Liver (tissue), 9 donors: ENCODE measurements around the gene MLEC. TPM values are rescaled to one million over a fixed set of nuclear protein-coding genes. Genes with fewer than 3 reads are reported as not detected.

Experiments used
- DNase-seq: peaks from one replicate; pipeline ENCODE4 v3.0.0-alpha.2; 2017; ENCODE audit warnings: low spot score
- H3K27ac ChIP-seq, 2 donors: one replicate each; pipeline ENCODE4 v1.7.0; 2013; ENCODE audit warnings: inconsistent platforms in 2 of 2, low read length in 2 of 2, control low read depth in 1 of 2, low read depth in 1 of 2, mild to moderate bottlenecking in 1 of 2
- H3K27me3 ChIP-seq, 4 donors: one replicate each; pipeline versions ENCODE4 v1.6.1 to v1.7.0; 2013; ENCODE audit warnings: low read length in 3 of 4, inconsistent platforms in 1 of 4, mild to moderate bottlenecking in 1 of 4, moderate library complexity in 1 of 4; ENCODE audit not compliant: control insufficient read depth in 4 of 4, insufficient read depth in 4 of 4
- H3K36me3 ChIP-seq, 4 donors: one replicate each; pipeline versions ENCODE4 v1.6.1 to v1.7.0; 2013; ENCODE audit warnings: low read length in 3 of 4, mild to moderate bottlenecking in 3 of 4, low read depth in 1 of 4, moderate library complexity in 1 of 4; ENCODE audit not compliant: control insufficient read depth in 4 of 4, insufficient read depth in 3 of 4
- H3K4me1 ChIP-seq, 4 donors: one replicate each; pipeline versions ENCODE4 v1.6.1 to v1.7.0; 2013; ENCODE audit warnings: low read length in 3 of 4, mild to moderate bottlenecking in 3 of 4, moderate library complexity in 1 of 4; ENCODE audit not compliant: control insufficient read depth in 4 of 4, insufficient read depth in 4 of 4
- H3K4me3 ChIP-seq, 3 donors: one replicate each; pipeline versions ENCODE4 v1.6.1 to v1.7.0; 2013; ENCODE audit warnings: low read length in 3 of 3, control low read depth in 1 of 3, low read depth in 1 of 3, mild to moderate bottlenecking in 1 of 3
- H3K9ac ChIP-seq, 2 donors: one replicate each; pipeline ENCODE4 v1.7.0; 2013; ENCODE audit warnings: low read length in 2 of 2, mild to moderate bottlenecking in 2 of 2, moderate library complexity in 2 of 2, control low read depth in 1 of 2, low read depth in 1 of 2
- H3K9me3 ChIP-seq, 4 donors: one replicate each; pipeline versions ENCODE4 v1.6.1 to v1.7.0; 2013; ENCODE audit warnings: low read length in 3 of 4; ENCODE audit not compliant: control insufficient read depth in 4 of 4
- EGR1 ChIP-seq, 2 donors: IDR thresholded peaks; 2 replicates each; pipeline ENCODE4 v1.6.1; 2016 to 2018; ENCODE audit warnings: antibody characterized with exemption in 2 of 2, low read depth in 2 of 2
- FOXA1 ChIP-seq: IDR thresholded peaks from 2 replicates; pipeline ENCODE4 v1.6.1; 2016; ENCODE audit warnings: antibody characterized with exemption
- FOXA2 ChIP-seq: IDR thresholded peaks from 2 replicates; pipeline ENCODE4 v1.6.1; 2016; ENCODE audit warnings: antibody characterized with exemption
- GABPA ChIP-seq, 2 donors: IDR thresholded peaks in 1 of 2; conservative IDR thresholded peaks in 1 of 2; 2 replicates each; pipeline ENCODE4 v1.6.1; 2016; ENCODE audit warnings: antibody characterized with exemption in 2 of 2, mild to moderate bottlenecking in 1 of 2, moderate library complexity in 1 of 2
- HNF4A ChIP-seq, 2 donors: conservative IDR thresholded peaks; 2 replicates each; pipeline ENCODE4 v1.6.1; 2016; ENCODE audit warnings: antibody characterized with exemption in 2 of 2, mild to moderate bottlenecking in 2 of 2
- HNF4G ChIP-seq: IDR thresholded peaks from 2 replicates; pipeline ENCODE4 v1.6.1; 2016; ENCODE audit warnings: antibody characterized with exemption
- JUND ChIP-seq, 2 donors: IDR thresholded peaks; 2 replicates each; pipeline ENCODE4 v1.6.1; 2016; ENCODE audit warnings: antibody characterized with exemption in 2 of 2
- NR2F2 ChIP-seq: IDR thresholded peaks from 2 replicates; pipeline ENCODE4 v1.6.1; 2016; ENCODE audit warnings: antibody characterized with exemption
- RAD21 ChIP-seq, 2 donors: IDR thresholded peaks; 2 replicates each; pipeline ENCODE4 v1.6.1; 2016; ENCODE audit warnings: antibody characterized with exemption in 2 of 2, mild to moderate bottlenecking in 2 of 2
- RXRA ChIP-seq, 2 donors: IDR thresholded peaks; 2 replicates each; pipeline ENCODE4 v1.6.1; 2017 to 2018; ENCODE audit warnings: antibody characterized with exemption in 2 of 2, mild to moderate bottlenecking in 1 of 2
- SP1 ChIP-seq: IDR thresholded peaks from 2 replicates; pipeline ENCODE4 v1.6.1; 2018; ENCODE audit warnings: antibody characterized with exemption, mild to moderate bottlenecking
- TAF1 ChIP-seq: conservative IDR thresholded peaks from 2 replicates; pipeline ENCODE4 v1.6.1; 2016; ENCODE audit warnings: antibody characterized with exemption, mild to moderate bottlenecking
- YY1 ChIP-seq: IDR thresholded peaks from 2 replicates; pipeline ENCODE4 v1.6.1; 2016; ENCODE audit warnings: antibody characterized with exemption, mild to moderate bottlenecking
- ZBTB33 ChIP-seq: IDR thresholded peaks from 2 replicates; pipeline ENCODE4 v1.6.1; 2016; ENCODE audit warnings: antibody characterized with exemption
- WGBS: extraction: QIAGEN DNeasy Blood & Tissue Kit; methylation state at CpG from one replicate; pipeline ENCODE4 v1.1.7; 2013; 5-methylcytosine and 5-hydroxymethylcytosine counted together
- polyA plus RNA-seq, 2 donors: library from polyadenylated mRNA; stranded (reverse) in 1 of 2; unstranded in 1 of 2; fragments of 200-250 nt in 1 of 2; fragments of >200 nt in 1 of 2; fragmentation: Nextera tagmentation in 1 of 2; extraction: Ambion mirVana in 1 of 2; gene quantifications; one replicate each; pipeline versions ENCODE4 v1.2.1 to v1.2.3, GENCODE V29; 2013 to 2015
- total RNA-seq, 2 donors: library from RNA; depleted of rRNA; stranded (reverse); fragments of >200 nt; gene quantifications; one replicate each; pipeline ENCODE4 v1.2.3, GENCODE V29; 2014
- TF ChIP-seq, protein P1 (sequence below): IDR thresholded peaks from 2 replicates; pipeline ENCODE4 v1.6.1; 2016; ENCODE audit warnings: antibody characterized with exemption, mild to moderate bottlenecking
- TF ChIP-seq, protein P2 (sequence below): IDR thresholded peaks from 2 replicates; pipeline ENCODE4 v1.6.1; 2016; ENCODE audit warnings: antibody characterized with exemption
- TF ChIP-seq, protein P3 (sequence below): IDR thresholded peaks from 2 replicates; pipeline ENCODE4 v1.6.1; 2016; ENCODE audit warnings: antibody characterized with exemption
- TF ChIP-seq, protein P4 (sequence below): fragments of 150-350 bp; IDR thresholded peaks from 2 replicates; pipeline ENCODE4 v1.5.1; 2017; ENCODE audit warnings: improper control_type of control experiment, low read depth, low read length; ENCODE audit not compliant: missing input control
- donor health status: healthy.
- donor health status: healthy.
- donor health status: healthy.
- donor health status: healthy.
- donor health status: healthy.

MLEC gene
- total and polyA plus RNA-seq, 4 donors: 61.4 to 170 (median 115) TPM

DNA sequence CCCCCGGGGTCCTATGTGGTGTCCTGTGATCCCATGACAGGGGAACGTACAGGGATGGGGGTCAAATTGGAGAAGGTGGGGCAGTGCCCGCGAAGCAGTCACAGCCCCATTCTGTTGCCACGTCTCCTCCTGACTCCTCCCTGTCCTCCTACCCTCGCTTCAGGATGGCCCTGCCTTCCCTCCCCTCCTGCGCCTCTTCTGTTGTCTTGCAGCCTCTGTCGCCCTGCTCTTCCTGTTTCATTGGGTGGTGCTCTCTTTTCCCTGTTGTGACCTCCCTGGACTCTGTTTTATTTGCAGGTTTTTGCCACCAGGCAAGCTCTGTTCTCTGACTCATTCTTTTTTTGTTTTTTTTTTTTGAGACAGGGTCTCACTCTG lies 27.8 kb upstream of the MLEC start (continued):
- TF ChIP-seq, protein P1, sequence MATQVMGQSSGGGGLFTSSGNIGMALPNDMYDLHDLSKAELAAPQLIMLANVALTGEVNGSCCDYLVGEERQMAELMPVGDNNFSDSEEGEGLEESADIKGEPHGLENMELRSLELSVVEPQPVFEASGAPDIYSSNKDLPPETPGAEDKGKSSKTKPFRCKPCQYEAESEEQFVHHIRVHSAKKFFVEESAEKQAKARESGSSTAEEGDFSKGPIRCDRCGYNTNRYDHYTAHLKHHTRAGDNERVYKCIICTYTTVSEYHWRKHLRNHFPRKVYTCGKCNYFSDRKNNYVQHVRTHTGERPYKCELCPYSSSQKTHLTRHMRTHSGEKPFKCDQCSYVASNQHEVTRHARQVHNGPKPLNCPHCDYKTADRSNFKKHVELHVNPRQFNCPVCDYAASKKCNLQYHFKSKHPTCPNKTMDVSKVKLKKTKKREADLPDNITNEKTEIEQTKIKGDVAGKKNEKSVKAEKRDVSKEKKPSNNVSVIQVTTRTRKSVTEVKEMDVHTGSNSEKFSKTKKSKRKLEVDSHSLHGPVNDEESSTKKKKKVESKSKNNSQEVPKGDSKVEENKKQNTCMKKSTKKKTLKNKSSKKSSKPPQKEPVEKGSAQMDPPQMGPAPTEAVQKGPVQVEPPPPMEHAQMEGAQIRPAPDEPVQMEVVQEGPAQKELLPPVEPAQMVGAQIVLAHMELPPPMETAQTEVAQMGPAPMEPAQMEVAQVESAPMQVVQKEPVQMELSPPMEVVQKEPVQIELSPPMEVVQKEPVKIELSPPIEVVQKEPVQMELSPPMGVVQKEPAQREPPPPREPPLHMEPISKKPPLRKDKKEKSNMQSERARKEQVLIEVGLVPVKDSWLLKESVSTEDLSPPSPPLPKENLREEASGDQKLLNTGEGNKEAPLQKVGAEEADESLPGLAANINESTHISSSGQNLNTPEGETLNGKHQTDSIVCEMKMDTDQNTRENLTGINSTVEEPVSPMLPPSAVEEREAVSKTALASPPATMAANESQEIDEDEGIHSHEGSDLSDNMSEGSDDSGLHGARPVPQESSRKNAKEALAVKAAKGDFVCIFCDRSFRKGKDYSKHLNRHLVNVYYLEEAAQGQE: no peak
- no peak for TF ChIP-seq EGR1 (IDR thresholded peaks at IDR 0.05; ENCODE audit: low read depth in 2 of 2)
- no peak for TF ChIP-seq FOXA1
- no peak for TF ChIP-seq HNF4G
- TF ChIP-seq TAF1: no peak
- TF ChIP-seq YY1: no peak
- TF ChIP-seq RAD21 (IDR thresholded peaks at IDR 0.05): no peak
- TF ChIP-seq GABPA (IDR thresholded peaks at IDR 0.05 in 1 of 2, conservative IDR thresholded peaks at IDR 0.05 in 1 of 2): no peak

- WGBS: 82% methylated on average over 2 of the region's 2 CpGs
- TF ChIP-seq, protein P2, sequence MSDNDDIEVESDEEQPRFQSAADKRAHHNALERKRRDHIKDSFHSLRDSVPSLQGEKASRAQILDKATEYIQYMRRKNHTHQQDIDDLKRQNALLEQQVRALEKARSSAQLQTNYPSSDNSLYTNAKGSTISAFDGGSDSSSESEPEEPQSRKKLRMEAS: no peak
- TF ChIP-seq FOXA1 (no peak), YY1 (no peak), FOXA2 (no peak), HNF4A (conservative IDR thresholded peaks at IDR 0.05) (no peak), HNF4G (no peak), RAD21 (IDR thresholded peaks at IDR 0.05) (no peak), JUND (IDR thresholded peaks at IDR 0.05) (no peak)
- Histone ChIP-seq H3K36me3 (no peaks in the 10 kb centered on the region), H3K27me3 (no peaks in the 10 kb centered on the region), H3K9me3 (no peaks in the 10 kb centered on the region), H3K27ac (no peak overlapping the region), H3K9ac (no peak overlapping the region), H3K4me1 (no peaks in the 10 kb centered on the region), H3K4me3 (no peak overlapping the region)
- no peak for DNase-seq
Observed at GRCh38 chr12:120661432-120661831, 25.5 kb upstream of the MLEC start.

- no peaks in the 10 kb centered on the region for H3K27me3 ChIP-seq
- no peak for TF ChIP-seq YY1
- no peak for TF ChIP-seq HNF4G
- TF ChIP-seq TAF1: no peak
- TF ChIP-seq, protein P3, sequence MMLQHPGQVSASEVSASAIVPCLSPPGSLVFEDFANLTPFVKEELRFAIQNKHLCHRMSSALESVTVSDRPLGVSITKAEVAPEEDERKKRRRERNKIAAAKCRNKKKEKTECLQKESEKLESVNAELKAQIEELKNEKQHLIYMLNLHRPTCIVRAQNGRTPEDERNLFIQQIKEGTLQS: no peak
- no peak for TF ChIP-seq FOXA1
- no peak for TF ChIP-seq RAD21 (IDR thresholded peaks at IDR 0.05)
- no peak for TF ChIP-seq SP1
- no peak for TF ChIP-seq NR2F2
- TF ChIP-seq GABPA (IDR thresholded peaks at IDR 0.05 in 1 of 2, conservative IDR thresholded peaks at IDR 0.05 in 1 of 2): no peak
- TF ChIP-seq, protein P1: no peak
- TF ChIP-seq, protein P4, sequence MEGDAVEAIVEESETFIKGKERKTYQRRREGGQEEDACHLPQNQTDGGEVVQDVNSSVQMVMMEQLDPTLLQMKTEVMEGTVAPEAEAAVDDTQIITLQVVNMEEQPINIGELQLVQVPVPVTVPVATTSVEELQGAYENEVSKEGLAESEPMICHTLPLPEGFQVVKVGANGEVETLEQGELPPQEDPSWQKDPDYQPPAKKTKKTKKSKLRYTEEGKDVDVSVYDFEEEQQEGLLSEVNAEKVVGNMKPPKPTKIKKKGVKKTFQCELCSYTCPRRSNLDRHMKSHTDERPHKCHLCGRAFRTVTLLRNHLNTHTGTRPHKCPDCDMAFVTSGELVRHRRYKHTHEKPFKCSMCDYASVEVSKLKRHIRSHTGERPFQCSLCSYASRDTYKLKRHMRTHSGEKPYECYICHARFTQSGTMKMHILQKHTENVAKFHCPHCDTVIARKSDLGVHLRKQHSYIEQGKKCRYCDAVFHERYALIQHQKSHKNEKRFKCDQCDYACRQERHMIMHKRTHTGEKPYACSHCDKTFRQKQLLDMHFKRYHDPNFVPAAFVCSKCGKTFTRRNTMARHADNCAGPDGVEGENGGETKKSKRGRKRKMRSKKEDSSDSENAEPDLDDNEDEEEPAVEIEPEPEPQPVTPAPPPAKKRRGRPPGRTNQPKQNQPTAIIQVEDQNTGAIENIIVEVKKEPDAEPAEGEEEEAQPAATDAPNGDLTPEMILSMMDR: no peak
- TF ChIP-seq ZBTB33: no peak
- no peak for TF ChIP-seq RXRA (IDR thresholded peaks at IDR 0.05)
- TF ChIP-seq EGR1 (IDR thresholded peaks at IDR 0.05; ENCODE audit: low read depth in 2 of 2): no peak
- no peak for TF ChIP-seq FOXA2
- TF ChIP-seq HNF4A (conservative IDR thresholded peaks at IDR 0.05): no peak
- WGBS: 81% methylated on average over 3 of the region's 3 CpGs
Observed at GRCh38 chr12:120662879-120663278, 24.1 kb upstream of the MLEC start.

More at GRCh38 chr12:120662879-120663278, 24.1 kb upstream of the MLEC start:
- no peak overlapping the region for H3K27ac ChIP-seq
- H3K36me3 ChIP-seq: no peaks in the 10 kb centered on the region
- H3K9ac ChIP-seq: no peak overlapping the region
- no peak overlapping the region for H3K4me3 ChIP-seq
- no peaks in the 10 kb centered on the region for H3K9me3 ChIP-seq
- no peak for DNase-seq
- H3K4me1 ChIP-seq: no peaks in the 10 kb centered on the region
